Kidney tubule cell (primary cell): ENCODE results near the gene NADK.
"Not testable (repeated sequence)": the region's sequence is repeated elsewhere in the genome, so short reads cannot be mapped to it uniquely, and the experiment has no call there.

Experiments used
- DNase-seq: peaks from one replicate; pipeline ENCODE4 v3.0.0-alpha.2; 2018; ENCODE audit warnings: low spot score

NADK gene

GRCh38 chr1:1763657-1764621 is 14.3 kb downstream of the NADK start:
- no peak for DNase-seq

GRCh38 chr1:1761504-1762376 is 16.5 kb downstream of the NADK start:
- no peak for DNase-seq

- peak; percentile 52 for DNase-seq
Measured at GRCh38 chr1:1760715-1761114, 17.6 kb downstream of the NADK start.

GRCh38 chr1:1760345-1760650 is 18.0 kb downstream of the NADK start:
- DNase-seq = no peak

GRCh38 chr1:1759456-1760344 is 18.6 kb downstream of the NADK start:
- no peak for DNase-seq

GRCh38 chr1:1758692-1759455 is 19.4 kb downstream of the NADK start:
- DNase-seq = peak; percentile 94

GRCh38 chr1:1758059-1758621 is 20.1 kb downstream of the NADK start:
- peak; percentile 24 for DNase-seq

- no peak for DNase-seq
Measured at GRCh38 chr1:1757422-1758058, 20.7 kb downstream of the NADK start.

GRCh38 chr1:1756661-1757421 is 21.4 kb downstream of the NADK start:
- DNase-seq = no peak

GRCh38 chr1:1755852-1756251 is 22.4 kb downstream of the NADK start:
- DNase-seq = no peak

- no peak for DNase-seq
Measured at GRCh38 chr1:1755426-1755825, 22.8 kb downstream of the NADK start.

- no peak for DNase-seq
Measured at GRCh38 chr1:1754051-1754815, 24.0 kb downstream of the NADK start.

- no peak for DNase-seq
Measured at GRCh38 chr1:1753607-1754005, 24.7 kb downstream of the NADK start.

GRCh38 chr1:1752636-1753606 is 25.3 kb downstream of the NADK start:
- no peak for DNase-seq

GRCh38 chr1:1752190-1752589 is 26.1 kb downstream of the NADK start:
- no peak for DNase-seq

- DNase-seq = not testable (repeated sequence)
Measured at GRCh38 chr1:1749941-1750340, 28.3 kb downstream of the NADK start.

GRCh38 chr1:1748686-1749321 is 29.5 kb downstream of the NADK start:
- DNase-seq = no peak
